Measurements from ENCODE around the gene GSDME.

Gene GSDME

DNA sequence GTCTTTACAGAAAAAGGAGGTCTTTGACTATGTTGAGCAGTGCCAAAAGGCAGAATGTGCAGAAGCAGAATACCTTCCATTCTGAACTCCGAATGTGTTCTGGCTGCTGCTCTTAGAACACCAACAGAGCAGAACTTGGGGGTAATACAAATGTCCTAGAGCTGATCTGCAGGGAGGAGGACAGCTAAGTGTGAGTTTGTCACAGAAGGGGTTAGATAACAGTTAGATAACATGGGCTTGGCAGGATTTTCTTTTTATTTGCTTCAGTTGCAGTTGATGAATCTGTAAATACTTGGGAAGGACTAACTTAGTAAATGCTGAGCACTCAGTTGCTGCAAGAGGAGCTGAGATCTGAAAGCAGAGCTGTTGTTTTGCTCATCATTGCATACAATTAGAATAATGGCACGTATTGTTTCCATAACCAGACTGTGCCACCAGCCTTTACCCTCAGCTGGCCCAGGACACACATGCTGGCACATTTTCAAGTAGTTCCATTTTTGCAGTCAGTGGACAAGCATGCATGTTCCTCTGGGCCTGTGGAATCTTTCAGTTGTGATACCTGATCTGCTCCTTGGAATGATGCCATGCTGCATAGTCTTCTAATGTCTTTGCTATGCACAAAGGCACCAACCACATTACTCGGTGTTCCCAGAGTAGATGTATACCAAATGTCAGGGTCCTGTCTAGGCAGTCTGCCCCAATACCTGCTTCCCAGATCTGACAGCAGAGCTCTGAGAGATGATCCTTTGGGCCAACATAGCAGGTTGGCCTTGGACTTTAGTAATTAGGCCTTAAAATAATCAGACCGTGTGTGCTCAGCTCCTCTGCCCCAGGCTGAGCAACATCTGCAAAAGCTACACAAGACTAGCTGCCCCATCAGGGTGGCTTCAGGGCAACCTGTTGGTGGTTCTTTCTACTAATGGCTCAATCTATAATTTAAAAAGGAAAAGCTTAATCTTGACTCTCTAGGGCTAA lies 55.7 kb downstream of the GSDME start:
- peak; percentile 64 for DNase-seq

DNA sequence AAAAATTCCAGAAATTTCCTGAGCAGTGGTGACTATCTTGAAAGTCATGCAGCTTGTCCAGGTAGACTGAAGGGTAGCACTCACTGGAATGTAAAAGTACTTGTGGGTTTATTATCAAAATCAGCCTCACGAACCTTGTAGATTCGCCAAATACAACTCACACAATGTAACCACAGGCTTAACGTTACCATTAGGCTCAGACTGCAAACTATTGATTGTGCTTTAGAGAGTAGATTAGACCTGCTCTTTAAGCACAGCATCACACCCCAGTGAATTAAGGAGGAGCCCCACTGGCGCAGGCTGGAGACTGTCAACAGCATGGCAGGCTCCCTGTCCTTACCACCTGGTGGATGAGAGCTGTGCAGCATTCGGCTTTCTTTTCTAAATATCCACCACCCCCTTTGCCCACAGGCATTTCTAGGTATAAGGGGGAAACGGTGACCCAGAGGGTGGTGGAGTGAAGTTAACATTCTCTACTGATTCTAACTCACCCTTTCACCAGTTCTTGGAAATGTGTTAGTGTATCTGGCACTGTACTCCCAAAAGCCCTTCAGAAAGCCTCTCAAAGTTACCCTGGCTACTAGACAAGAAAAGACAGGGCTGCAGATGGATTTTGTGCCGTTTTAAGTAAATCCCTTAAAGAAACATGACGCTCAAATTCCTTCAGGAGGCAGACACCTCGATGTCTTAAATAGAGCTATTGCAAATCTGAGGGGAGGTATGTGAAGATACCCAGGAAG lies 56.6 kb downstream of the GSDME start:
- peak; percentile 62 for DNase-seq

DNA sequence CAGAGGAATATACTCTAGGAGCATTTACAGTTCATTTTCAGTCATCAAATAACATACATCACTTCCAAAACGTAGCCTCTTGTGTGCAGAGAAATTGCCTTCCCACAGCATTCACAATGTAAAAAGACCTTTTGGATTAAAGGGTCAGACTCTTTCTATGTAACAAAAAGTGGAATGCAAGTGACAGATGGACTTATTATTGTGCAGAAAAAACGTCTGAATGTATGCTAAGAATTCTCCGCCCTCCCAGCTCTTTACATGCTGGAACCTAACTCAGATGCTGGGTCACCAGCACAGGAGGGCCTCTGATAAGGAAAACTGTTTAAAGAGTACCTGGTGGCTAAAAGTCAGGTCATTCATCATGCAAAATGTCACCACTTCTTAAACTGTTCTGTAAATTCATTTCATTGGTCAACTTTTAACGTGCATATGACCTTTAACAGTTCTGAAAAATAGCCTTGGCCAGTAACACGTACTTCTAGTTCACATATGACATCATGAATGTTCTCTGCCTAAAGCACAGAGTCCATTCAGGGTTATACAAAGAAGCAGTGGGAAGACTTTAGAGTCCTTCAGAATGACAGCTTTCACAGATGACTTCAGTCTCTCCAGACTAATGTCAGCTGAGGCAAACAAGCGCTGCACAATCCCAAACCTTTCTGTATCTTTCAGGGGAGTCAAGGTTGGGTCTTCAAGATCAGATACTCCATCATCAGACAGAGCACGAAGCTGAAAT lies 58.6 kb downstream of the GSDME start:
- no peak for DNase-seq

DNA sequence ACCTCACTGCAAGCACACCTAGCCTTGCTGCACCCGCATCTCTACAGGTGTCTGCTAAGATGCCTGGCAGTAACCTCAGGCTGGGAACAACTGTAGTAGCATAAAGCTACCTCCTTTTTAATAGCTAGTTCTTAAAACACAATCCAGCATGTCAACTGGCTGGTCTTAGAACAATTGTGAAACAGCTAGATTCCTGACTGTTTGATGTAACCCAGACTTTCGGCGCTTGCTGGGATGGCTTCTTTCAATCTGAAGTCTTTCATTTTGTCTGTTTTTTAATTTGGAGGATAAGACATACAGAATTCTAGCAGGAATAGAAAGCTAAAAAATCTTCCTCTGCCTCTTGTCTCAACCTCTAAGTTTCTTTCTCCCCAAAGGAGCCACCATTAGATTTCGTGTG lies 59.8 kb downstream of the GSDME start:
- DNase-seq: no peak

DNA sequence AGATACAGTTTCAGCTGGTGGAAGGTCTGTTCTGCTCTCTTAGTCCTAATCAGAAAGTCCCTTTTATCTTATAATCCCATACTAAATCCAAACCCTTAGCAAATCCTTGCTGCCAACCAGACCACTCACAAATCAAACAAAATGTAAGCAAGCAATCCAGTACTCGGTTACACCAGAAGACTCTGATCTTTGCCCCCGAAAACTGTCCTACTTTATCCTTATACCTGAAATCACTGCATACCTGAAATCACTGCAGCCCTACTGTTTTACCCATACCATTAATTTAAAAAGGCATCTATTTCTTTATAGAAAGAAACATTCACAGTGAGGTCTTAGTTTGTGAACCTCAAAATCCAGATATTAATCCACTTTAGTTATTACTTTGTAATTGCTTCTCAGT lies 64.7 kb downstream of the GSDME start:
- DNase-seq: no peak

DNA sequence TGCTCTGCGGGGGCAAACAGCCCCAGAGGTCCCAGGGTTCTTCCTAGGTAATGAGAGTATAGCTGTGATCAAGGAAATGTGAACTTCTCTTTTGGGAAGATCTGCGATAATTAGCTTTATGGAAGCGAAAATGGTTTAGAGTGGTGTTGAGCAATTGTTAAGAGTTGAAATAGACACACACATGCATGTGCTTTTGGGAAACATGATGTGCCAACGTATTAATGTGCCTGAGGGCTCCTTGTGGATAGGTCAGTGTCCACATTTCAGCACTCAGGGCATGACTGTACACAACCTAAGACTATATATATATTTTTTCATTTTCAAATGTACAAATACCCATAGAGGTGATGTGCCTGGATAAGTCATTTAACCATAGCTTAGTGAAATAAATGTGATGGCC lies 67.0 kb downstream of the GSDME start:
- no peak for DNase-seq

DNA sequence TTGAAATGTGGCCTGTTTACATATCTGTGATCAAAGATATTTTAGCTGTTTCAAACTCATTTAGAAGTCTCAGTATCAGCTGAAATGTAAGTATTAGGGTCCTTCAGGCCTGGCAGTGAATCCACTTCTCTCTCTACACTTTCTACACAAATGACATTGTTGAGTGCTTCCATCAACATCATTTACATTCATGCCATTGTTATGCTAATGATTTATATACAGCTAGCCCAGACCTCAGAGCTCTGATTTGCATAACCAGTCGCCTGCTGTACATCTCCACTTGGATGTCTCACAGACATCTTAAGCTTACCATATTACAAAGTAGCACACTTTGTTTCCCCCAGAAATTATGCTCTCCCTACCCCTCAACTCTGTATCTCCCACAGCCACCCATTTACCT lies 71.6 kb downstream of the GSDME start:
- no peak for DNase-seq

DNA sequence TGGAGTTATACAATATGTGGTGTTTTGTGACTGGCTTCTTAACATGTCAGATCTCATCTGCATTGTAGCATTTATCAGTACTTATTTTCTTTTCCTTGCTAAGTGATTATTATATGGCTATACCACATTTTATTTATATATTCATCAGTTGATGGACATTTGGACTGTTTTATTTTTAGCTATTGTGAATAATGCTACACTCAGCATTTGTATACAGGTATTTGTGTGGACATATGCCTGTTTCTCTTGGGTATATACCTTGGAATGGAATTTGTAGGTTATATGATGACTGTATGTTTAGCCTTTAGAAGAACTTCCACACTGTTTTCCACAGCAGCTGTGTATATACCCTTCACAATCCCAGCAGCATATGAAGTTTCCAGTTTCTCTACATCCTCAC lies 86.5 kb downstream of the GSDME start:
- DNase-seq: no peak

DNA sequence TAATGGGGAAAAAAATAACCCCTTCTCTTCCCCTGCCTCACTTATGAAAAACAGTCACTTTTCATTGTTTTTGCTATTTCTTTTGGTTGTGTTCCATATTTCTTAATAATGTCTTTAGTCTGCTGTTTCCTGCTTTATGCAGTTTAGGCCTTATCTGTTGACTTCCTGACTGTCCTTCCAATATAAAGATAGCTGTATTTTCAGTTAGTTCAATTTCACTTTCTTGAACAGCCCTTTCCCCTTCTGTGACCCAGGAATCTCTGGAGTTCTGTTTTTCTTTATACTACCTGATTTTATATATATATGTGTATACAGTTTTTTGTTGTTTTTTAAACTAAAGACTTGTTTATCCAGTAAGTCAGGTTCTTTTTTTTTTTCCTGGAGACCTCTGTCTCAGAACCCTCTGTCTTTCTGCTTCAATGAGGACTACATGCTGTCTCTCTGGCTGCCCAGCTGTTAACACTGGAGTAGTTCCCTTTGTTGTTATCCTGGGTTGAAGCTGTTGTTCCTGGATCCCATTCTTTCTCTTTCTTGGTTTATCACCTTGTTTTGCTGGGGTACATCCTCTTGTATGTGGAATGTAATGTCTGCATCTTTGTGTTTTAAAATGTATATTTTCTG lies 87.2 kb downstream of the GSDME start:
- no peak for DNase-seq

DNA sequence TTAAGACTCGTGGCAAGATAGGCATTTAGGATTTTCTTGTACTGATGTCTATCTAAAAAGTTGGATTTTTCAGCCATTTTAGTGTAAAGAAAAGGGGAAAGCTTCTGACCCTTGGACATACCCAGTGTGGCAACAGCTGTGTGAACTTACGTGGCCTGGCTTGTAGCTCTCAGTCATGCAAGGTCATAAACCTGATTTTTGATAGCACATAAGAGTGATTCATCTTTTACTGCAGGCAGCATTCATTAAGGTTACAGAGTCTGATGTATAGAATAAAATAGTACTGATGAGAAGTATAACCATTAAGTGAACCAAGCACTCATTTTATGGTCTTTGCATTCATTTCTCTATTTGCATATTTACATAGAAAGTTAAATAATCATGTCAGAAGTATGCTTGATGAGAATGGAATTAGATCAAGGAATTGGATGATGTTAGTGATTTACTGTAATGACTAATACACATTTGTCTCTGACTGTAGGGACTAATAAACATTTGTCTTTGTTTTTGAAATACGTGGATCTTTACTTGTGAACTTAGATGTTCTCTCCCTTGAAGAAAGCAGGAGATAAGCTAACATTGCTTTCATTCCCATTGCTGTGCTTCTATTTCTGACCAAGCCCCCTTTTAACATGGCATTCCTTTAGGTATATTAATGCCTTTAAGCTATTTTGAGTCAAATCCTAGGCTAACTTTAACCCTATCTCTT lies 88.2 kb downstream of the GSDME start:
- DNase-seq: no peak

DNA sequence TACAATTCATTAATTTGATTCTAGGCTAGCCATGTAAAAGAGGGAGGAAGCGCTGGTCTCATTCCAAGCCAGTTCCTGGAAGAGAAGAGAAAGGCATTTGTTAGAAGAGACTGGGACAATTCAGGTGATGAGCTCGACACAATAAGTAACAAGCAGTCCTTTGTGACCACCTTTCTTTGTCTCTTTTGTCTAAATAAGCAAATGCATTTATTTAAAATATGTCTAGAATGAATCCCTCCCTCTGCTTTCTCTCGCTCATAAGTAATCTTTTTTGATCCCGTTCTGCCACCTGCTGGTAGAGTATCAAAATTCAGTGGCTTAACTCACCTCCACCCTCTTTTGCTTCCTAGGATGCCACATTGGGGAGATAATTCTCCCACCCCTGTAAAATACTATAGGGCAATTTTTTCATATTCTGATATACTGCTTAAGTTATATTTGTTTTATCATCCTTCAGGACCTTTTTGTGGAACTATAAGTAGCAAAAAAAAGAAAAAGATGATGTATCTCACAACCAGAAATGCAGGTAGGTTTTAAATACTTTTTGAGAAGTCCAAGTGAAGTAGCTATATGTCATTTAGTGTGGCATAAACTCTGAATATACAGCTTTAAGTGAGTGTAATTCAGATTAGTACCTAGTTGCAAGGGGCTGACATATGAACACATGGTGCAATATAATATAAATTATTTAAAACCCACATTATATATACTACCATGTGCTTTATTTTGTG lies 91.5 kb downstream of the GSDME start:
- DNase-seq: peak; percentile 51

DNA sequence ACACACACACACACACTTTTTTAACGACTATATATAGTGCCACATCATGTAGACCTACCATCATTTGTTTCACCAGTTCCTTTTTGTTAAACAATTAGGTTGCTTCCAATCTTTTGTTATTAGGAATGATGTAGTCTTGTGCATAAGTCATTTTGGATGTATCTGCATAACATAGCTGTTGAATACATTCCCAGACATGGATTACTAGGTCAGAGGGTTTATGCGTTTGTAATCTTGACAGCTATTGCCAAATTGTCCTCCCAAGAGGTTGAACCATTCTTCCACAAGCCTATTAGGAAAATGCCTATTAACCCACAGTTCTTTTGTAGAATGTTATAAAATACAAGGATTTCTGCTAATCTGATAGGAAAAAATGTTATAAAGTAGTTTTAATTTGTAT lies 96.7 kb downstream of the GSDME start:
- no peak for DNase-seq

DNA sequence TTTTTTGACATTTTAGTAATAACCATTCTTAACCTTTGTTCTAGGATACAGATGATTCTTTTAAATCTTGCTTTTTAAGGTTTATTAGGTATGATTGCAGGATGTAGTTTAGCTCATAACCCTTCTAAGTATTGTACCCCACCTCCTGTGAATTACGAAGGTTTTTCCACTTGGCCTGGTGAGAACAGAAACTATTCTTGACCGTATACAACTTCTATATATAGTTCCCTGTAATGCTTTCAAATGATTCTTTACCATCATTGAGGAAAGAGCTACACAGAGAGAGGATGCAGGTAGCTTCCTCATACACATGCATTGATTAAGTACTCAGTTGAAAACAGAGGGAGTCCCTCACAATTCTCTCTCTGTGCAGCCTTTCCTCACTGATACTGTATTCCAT lies 97.8 kb downstream of the GSDME start:
- no peak for DNase-seq

DNA sequence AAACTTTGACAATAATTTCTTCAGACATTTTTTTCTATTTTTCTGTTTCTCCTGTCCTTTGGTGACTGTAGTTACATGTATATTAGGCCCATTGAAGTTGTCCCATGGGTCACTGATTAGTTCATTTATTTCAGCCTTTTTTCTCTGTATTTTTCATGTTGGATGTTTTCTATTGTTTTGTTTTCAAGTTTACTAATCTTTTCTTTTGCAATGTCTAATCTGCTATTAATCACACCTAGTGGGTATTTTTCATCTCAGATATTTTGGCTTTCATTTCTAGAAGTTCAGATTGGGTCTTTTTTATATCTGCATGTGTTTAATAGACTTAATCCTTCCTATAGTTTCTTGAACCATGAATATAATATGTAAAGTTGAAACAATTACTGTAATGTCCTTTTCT lies 99.3 kb downstream of the GSDME start:
- DNase-seq: no peak

DNA sequence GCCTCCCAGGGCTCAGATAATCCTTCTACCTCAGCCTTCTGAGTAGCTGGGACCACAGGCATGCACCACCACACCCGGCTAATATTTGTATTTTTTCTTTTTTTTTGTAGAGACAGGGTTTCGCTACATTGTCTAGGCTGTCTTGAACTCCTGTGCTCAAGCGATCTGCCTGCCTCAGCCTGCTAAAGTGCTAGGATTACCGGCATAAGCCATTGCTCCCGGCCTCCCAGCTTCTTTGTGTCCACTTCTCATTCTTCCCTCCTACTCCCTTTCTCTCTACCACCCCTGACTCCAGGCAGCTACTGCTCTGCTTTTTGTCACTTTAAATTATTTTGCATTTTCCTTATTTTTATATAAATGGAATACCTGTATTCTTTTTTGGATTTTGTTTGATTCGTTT lies 100.7 kb downstream of the GSDME start:
- no peak for DNase-seq

DNA sequence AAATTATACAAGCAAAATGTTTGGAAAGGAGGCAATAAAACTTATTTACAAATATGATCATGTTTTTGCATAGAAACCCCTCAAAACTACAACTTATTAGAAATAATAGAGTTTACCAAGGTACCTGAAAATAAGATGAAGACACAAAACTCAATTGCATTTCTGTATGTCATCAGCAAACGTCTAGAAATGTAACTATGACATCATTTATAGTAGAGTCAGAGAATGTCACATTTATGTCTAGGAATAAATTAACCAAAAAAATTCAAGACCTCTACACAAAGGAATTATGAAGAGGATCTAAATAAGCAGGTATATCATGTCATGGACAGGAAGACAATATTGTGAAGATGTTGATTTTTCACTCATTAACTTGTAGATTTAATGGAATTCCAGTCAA lies 103.0 kb downstream of the GSDME start:
- DNase-seq: no peak

DNA sequence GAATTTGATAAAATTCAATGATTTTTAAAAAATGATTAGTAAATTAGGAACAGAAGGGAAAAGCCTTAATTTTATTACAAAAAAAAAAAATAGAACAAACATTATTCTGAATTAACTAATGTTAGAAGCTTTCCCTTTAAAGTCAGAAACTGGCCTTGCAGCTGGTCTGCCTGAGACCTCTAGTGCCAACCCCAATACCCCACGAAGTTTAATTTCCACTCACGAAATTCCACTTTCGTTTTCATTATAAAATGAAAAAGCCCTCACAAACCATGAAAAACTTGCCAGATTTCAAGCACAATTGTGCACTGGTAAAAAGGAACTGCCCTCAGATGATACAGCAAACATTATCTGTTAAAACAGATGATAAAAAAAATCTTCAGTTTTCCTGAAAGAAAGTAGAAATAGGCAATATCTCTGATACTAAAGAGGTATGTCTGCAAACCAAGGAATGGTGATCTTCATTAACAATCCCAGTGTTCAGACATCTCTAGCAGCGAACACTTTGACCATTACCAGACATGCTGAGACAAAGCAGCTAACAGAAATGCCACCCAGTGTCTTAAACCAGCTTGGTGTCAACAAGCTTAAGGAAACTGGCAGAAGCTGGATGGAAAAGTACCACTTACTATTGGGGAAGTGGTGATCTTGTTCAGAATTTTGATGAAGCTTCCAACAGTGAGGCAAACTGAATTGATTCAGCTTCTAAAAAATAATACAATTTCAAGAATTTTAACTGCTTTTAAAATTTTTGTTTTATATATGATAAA lies 103.8 kb downstream of the GSDME start:
- no peak for DNase-seq

DNA sequence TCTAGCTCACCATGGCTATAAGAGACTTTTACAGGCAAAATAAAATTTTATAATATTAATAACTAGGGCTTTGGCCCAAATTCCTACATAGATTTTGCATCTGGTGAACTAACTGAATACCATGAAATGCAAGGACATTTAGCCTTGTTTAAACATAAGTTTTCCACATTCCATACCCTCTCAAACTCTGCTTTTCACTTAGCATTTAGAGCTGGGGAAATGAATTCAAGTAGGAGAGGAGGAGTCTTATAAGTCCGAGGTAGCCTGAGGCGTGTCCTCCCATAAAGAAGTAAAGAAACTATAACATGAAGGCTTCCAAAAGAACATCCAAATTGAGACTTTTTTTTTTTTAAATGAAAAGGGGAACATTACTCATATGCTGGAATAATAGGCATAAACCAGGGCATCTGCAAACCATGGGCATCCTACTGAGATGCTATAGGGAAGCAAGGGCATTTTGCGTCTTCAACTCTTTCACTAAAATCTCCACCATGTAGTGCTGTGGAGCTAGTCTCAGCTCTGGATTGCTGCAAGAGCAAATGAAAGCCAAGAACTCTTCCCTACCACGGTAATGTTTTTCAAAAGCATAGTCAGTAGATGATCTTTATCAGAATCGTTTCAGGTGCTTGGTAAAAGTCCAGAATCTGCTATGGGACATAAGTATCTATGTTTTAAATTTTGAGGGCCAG lies 104.9 kb downstream of the GSDME start:
- DNase-seq: no peak

Data from NCI-H2107 (cell line).